Upper lobe of left lung (tissue), 6 donors: ENCODE measurements around the gene SUFU. TPM values are rescaled to one million over a fixed set of nuclear protein-coding genes. Genes with fewer than 3 reads are reported as not detected.

Source experiments
- ATAC-seq, 2 donors: fragments of 200-7000 bp; cut with Tn5 transposase; one replicate each; pipeline ENCODE4 v1.9.1; 2022; ENCODE audit warnings: mild to moderate bottlenecking in 2 of 2, moderate library complexity in 2 of 2; ENCODE audit not compliant: low FRiP score in 2 of 2
- DNase-seq, 2 donors: peaks; one replicate each; pipeline ENCODE4 v3.0.0-alpha.2; 2019 to 2020
- H3K27ac ChIP-seq, 4 donors: fragments of 200-600 bp; sonication (generic); one replicate each; pipeline ENCODE4 v1.5.1; 2016 to 2019
- H3K27me3 ChIP-seq, 4 donors: fragments of 200-600 bp; sonication (generic); one replicate each; pipeline ENCODE4 v1.5.1; 2017 to 2019
- H3K36me3 ChIP-seq, 4 donors: fragments of 200-600 bp; sonication (generic); one replicate each; pipeline ENCODE4 v1.5.1; 2016 to 2019
- H3K4me1 ChIP-seq, 4 donors: fragments of 200-600 bp; sonication (generic); one replicate each; pipeline ENCODE4 v1.5.1; 2018 to 2019
- H3K4me3 ChIP-seq, 4 donors: fragments of 200-600 bp; sonication (generic); one replicate each; pipeline ENCODE4 v1.5.1; 2017 to 2019; ENCODE audit warnings: mild to moderate bottlenecking in 2 of 4, moderate library complexity in 1 of 4
- H3K9me3 ChIP-seq, 4 donors: fragments of 200-600 bp; sonication (generic); one replicate each; pipeline ENCODE4 v1.5.1; 2018 to 2019
- CTCF ChIP-seq, 6 experiments: fragments of 450-650 bp in 4 of 6; fragments of 200-600 bp in 2 of 6; sonication (generic) in 2 of 6; IDR thresholded peaks; one replicate each; pipeline ENCODE4 v1.5.1; 2016 to 2019; ENCODE audit warnings: antibody characterized with exemption in 6 of 6
- EP300 ChIP-seq, 4 donors: sonication (generic); formaldehyde crosslinking; IDR thresholded peaks; one replicate each; pipeline ENCODE4 v1.5.1; 2017; ENCODE audit warnings: antibody characterized with exemption in 4 of 4, control low read depth in 2 of 4
- POLR2A ChIP-seq, 4 donors: fragments of 450-650 bp; IDR thresholded peaks; one replicate each; pipeline ENCODE4 v1.5.1; 2016 to 2017; ENCODE audit warnings: antibody characterized with exemption in 4 of 4, mild to moderate bottlenecking in 2 of 4
- POLR2AphosphoS5 ChIP-seq, 2 donors: sonication (generic); formaldehyde crosslinking; IDR thresholded peaks; one replicate each; pipeline ENCODE4 v1.5.1; 2017; ENCODE audit warnings: antibody characterized with exemption in 2 of 2
- WGBS, 2 donors: methylation state at CpG; one replicate each; pipeline ENCODE4 v1.1.5; 2017 to 2018; 5-methylcytosine and 5-hydroxymethylcytosine counted together
- total RNA-seq, 6 donors: library from RNA; depleted of rRNA in 4 of 6; stranded (reverse); fragments of >200 nt in 4 of 6; gene quantifications; one replicate each; pipeline versions ENCODE4 v1.1.0 to v1.2.1, GENCODE V29; 2016 to 2021
- donor health status: DM: no; HTN: no; CAD: no; lungs with moderate emphysema.
- donor health status: DM: no; HTN: yes; CAD: no; lungs with severe emphysema.

The SUFU gene
- total RNA-seq, 6 donors from 2014 or later: 4.1 to 15.7 (median 11.9) TPM

- H3K27me3 ChIP-seq: no peaks in the 10 kb centered on the region
- no peak overlapping the region for H3K4me3 ChIP-seq
- H3K9me3 ChIP-seq: no peaks in the 10 kb centered on the region
- peaks cover 12 to 16% (median 12%) of the 10 kb centered on the region in 4 donors for H3K4me1 ChIP-seq
- TF ChIP-seq POLR2AphosphoS5 (IDR thresholded peaks at IDR 0.05) (no peak), POLR2A (IDR thresholded peaks at IDR 0.05) (no peak), EP300 (IDR thresholded peaks at IDR 0.05) (no peak), CTCF (IDR thresholded peaks at IDR 0.05) (no peak)
- 12 to 15% methylated on average over 2 of the region's 2 CpGs for WGBS, 2 donors
- DNase-seq (no peak), ATAC-seq (no peak)
- H3K27ac ChIP-seq: no peak overlapping the region
- H3K36me3 ChIP-seq: peaks cover 0 to 12% (median 3%) of the 10 kb centered on the region in 4 donors
Observed at GRCh38 chr10:102545997-102546396, 42.2 kb downstream of the SUFU start.

GRCh38 chr10:102546606-102547320 lies 43.0 kb downstream of the SUFU start:
- Histone ChIP-seq H3K27ac (no peak overlapping the region), H3K4me3 (no peak overlapping the region), H3K36me3 (peaks cover 0 to 16% (median 6%) of the 10 kb centered on the region in 4 donors), H3K27me3 (no peaks in the 10 kb centered on the region), H3K4me1 (peaks cover 12 to 16% (median 12%) of the 10 kb centered on the region in 4 donors), H3K9me3 (no peaks in the 10 kb centered on the region)
- no peak for TF ChIP-seq POLR2AphosphoS5 (IDR thresholded peaks at IDR 0.05)
- no peak for TF ChIP-seq POLR2A (IDR thresholded peaks at IDR 0.05)
- TF ChIP-seq CTCF (IDR thresholded peaks at IDR 0.05): no peak
- TF ChIP-seq EP300 (IDR thresholded peaks at IDR 0.05): no peak
- DNase-seq: peak in 1 of 2 donors; percentile 29
- 76 to 79% methylated on average over 7 to 12 of the region's 12 CpGs for WGBS, 2 donors
- ATAC-seq: peak in 1 of 2 donors; percentile 48

GRCh38 chr10:102549549-102549948 lies 45.8 kb downstream of the SUFU start:
- Histone ChIP-seq H3K4me3 (no peak overlapping the region), H3K4me1 (peaks cover 12 to 16% (median 12%) of the 10 kb centered on the region in 4 donors), H3K27ac (no peak overlapping the region), H3K9me3 (no peaks in the 10 kb centered on the region), H3K36me3 (peaks cover 0 to 21% (median 9%) of the 10 kb centered on the region in 4 donors), H3K27me3 (no peaks in the 10 kb centered on the region)
- ATAC-seq (no peak), DNase-seq (no peak)
- 82 to 86% methylated on average over 1 of the region's 1 CpG for WGBS, 2 donors
- no peak for TF ChIP-seq CTCF (IDR thresholded peaks at IDR 0.05)
- TF ChIP-seq POLR2AphosphoS5 (IDR thresholded peaks at IDR 0.05): no peak
- no peak for TF ChIP-seq EP300 (IDR thresholded peaks at IDR 0.05)
- TF ChIP-seq POLR2A (IDR thresholded peaks at IDR 0.05): no peak

GRCh38 chr10:102550636-102551210 lies 47.0 kb downstream of the SUFU start:
- Histone ChIP-seq H3K27me3 (no peaks in the 10 kb centered on the region), H3K27ac (no peak overlapping the region), H3K9me3 (no peaks in the 10 kb centered on the region), H3K4me3 (no peak overlapping the region), H3K4me1 (peaks cover 11 to 13% (median 12%) of the 10 kb centered on the region in 4 donors), H3K36me3 (peaks cover 0 to 21% (median 9%) of the 10 kb centered on the region in 4 donors)
- TF ChIP-seq CTCF (IDR thresholded peaks at IDR 0.05) (no peak), POLR2AphosphoS5 (IDR thresholded peaks at IDR 0.05) (no peak), EP300 (IDR thresholded peaks at IDR 0.05) (no peak), POLR2A (IDR thresholded peaks at IDR 0.05) (no peak)
- DNase-seq: peak in 1 of 2 donors; percentile 40
- WGBS, 2 donors: 88 to 94% methylated on average over 9 of the region's 9 CpGs
- ATAC-seq: no peak
